Fibroblast of the conjunctiva (primary cell): ENCODE measurements around the gene CDH10.

Experiments
- DNase-seq: peaks from one replicate; pipeline ENCODE4 v3.0.0-alpha.2; 2010; ENCODE audit warnings: low read depth

Gene CDH10

GRCh38 chr5:24644761-24645160, at the start of gene CDH10:
TSS of gene CDH10 (minus strand) at chr5:24644978. CDS start at chr5:24593490, 51,488 bp downstream.
- DNase-seq, result peak; percentile 4

DNA sequence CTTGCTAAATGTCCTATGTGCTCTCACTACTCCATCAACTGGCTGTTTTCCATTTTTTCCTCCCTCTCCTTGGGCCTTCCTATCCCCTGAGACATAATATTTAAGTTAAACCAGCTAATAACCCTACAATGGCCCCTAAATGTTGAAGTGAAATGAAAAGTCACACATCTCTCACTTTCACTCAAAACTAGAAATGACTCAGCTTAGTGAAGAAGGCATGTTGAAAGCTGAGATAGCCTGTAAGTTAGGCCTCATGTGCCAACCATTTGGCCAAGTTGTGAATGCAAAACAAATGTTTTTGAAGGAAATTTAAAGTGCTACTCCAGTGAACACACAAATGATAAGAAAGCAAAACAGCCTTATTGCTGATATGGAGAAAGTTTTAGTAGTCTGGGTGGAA, 48.8 kb upstream of the CDH10 start:
- no peak for DNase-seq

DNA sequence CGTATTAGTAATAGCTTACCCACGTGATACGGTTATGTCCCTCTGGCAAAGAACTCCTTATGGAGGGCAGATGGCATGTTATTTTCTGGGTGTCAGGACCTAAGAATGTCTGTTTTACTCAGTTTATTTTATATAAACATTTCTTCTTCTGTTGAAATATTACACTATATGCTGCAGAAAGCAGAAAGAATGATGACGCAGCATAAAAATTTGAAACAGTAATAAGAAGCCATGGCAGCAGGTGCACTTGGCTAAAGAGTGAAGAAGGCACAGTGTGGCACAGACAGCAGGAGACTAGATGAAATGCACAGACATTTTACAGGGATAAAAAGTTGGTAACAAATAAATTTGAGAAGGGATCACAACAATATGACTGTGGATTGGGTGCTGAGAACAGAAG, 46.3 kb upstream of the CDH10 start:
- no peak for DNase-seq

DNA sequence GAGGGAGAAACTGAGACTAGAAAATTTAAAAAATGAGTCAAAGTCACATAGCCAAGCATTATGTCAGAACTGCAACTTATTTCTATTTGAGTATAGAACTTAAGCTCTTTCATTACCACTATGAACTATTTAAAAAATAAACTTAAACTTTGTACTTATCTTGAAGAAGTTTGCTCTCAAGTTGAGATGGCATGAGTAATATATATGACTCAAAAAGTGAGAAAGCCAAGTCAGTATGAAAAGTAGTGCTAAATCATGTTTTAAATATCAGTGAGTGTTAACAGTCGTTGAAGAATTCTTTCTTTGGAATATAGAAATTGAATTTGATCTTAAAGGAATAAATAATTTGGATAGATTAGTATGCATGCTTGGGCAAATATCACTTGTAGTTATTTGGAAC, 36.3 kb upstream of the CDH10 start:
- DNase-seq, result no peak

- no peak for DNase-seq
These were observed 23.3 kb upstream of the CDH10 start for GRCh38 chr5:24668050-24668449.

- no peak for DNase-seq
These were observed 4.8 kb upstream of the CDH10 start for GRCh38 chr5:24649531-24649930.

GRCh38 chr5:24646915-24647314, 2.1 kb upstream of the CDH10 start:
- DNase-seq, result no peak

- no peak for DNase-seq
These were observed 705 bp upstream of the CDH10 start for GRCh38 chr5:24645483-24645882.

DNA sequence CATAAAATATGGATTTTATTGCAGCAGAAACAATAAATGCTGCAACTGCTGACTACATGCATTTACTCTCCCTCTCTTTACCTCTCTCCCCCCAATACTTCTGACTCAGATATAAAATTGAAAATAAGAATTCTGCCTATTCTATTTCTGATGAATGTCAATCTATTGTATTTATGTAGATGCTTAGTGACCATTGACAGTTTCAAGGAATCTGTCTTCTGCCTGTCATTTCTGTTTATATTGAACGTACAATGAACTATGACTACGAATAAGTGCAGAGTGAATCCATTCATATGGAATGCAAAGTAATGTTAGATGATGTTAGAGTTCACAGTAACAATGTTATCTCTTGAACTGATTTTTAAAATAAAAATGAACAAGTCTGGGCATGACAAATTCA, 898 bp downstream of the CDH10 start:
- no peak for DNase-seq

- no peak for DNase-seq
These were observed 1.6 kb downstream of the CDH10 start for GRCh38 chr5:24643156-24643555.

GRCh38 chr5:24642022-24642421, 2.8 kb downstream of the CDH10 start:
- DNase-seq, result peak; percentile 10

GRCh38 chr5:24635209-24635608, 9.6 kb downstream of the CDH10 start:
- DNase-seq, result no peak

- peak; percentile 23 for DNase-seq
These were observed 11.0 kb downstream of the CDH10 start for GRCh38 chr5:24633715-24634325.

DNA sequence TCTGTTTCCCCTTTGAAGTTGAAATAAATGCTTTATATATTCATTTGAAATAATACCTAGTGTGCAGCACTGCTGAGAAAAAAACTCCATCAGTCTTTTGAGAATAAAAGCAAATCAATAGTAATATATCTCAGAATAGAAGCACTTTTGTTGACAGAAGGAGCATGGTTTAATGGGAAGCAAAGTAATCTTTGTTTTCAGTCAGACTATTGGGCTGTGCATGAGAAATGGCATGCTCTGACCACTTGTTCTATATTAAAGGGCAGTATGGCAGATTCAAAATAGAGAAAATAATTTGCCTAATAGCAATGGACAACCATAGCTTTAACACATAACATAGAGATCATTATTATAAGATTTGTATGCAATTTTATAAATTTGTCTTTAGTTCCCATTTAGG, 12.4 kb downstream of the CDH10 start:
- no peak for DNase-seq

GRCh38 chr5:24630918-24631317, 13.9 kb downstream of the CDH10 start:
- DNase-seq, result no peak

DNA sequence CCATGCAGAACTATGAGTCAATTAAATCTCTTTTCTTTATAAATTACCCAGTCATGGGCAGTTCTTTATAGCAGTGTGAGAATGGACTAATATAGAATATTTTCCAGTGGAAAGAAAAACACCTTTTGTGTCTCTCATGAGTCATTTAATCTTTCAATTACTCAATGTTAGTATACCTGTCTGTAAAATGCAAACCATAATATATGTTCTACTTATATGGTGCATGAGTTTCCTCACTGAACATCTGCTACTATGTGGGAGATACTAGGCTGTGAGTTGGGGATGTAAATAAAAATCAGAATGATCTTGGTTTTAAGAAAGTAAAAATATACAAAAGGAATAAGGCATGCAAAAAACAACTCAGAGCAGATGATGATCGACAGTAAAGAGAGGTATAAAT, 15.0 kb downstream of the CDH10 start:
- no peak for DNase-seq

DNA sequence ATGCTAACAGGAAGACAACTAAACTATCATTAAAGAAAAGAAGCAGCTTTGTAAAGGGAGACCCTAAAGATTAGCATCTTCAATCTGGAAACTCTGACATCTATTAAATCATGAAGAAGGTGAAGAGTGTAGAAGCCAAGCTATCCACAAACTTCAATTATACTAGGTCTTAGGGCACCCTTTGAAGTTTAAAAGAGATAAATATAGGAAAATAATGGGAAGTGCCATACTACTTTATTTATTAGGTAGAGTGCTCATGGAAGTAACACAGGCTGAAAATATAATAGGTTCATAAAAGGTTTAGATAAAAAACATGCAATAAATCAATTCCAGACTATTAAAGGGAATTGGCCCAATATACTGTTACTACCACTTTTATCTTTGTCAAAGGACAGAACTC, 19.9 kb downstream of the CDH10 start:
- no peak for DNase-seq

DNA sequence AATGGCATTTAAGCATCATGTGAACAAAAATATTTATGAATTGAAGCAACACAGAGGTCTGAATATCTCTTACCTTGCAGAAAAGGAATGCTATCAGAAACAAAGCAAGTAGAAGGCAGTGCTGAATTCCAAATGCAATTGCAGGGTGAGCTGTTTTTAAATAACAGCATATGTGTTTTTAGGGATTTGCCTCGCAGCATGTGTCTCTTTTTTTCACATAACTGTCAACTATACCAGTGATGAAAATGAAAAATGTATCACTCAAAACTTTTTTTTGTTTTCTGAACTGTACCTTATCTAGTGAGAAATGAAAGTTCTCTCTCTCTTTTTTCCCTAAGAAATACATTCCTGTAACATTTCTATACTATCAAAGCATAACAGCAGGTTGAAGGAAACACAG, 21.2 kb downstream of the CDH10 start:
- no peak for DNase-seq

- DNase-seq, result no peak
These were observed 21.7 kb downstream of the CDH10 start for GRCh38 chr5:24623031-24623430.

GRCh38 chr5:24621792-24622191, 23.0 kb downstream of the CDH10 start:
- DNase-seq, result peak; percentile 29

- no peak for DNase-seq
These were observed 28.2 kb downstream of the CDH10 start for GRCh38 chr5:24616566-24616965.

GRCh38 chr5:24615159-24615558, 29.6 kb downstream of the CDH10 start:
- DNase-seq, result no peak

DNA sequence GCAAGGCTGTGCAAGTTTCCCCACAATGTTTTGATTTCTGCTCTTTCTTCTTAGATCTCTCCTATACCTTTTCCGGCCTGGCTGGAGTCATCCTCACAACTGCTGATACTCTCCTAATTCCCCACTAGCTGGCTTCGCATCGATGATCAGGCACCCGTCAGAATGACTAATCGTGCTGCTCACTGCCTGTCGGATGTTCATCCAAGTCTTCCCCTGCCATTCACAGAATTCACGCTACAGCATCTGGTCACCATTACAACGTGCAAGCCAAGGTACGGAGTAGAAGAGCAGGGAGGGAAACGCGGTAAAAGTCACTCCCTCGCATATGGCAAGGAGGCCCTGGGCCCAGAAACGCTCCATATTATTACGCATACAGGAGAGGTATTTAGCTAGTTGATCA, 35.1 kb downstream of the CDH10 start:
- DNase-seq, result no peak

- no peak for DNase-seq
These were observed 37.8 kb downstream of the CDH10 start for GRCh38 chr5:24606971-24607370.

- no peak for DNase-seq
These were observed 42.6 kb downstream of the CDH10 start for GRCh38 chr5:24602188-24602587.
